Ramos (cell line): Measurements from ENCODE around the gene KLHL25.

Experiments
- in situ Hi-C: fragments of 300-500 bp; cut with MboI; formaldehyde crosslinking; loops from one replicate; pipeline ENCODE4 v1.14.3; 2022; ENCODE audit warnings: low sequenced_read_pairs; ENCODE audit not compliant: unreplicated experiment

Gene KLHL25

GRCh38 chr15:85779249-85779648, 15.5 kb downstream of the KLHL25 start:
- in situ Hi-C loops: no loop called here

GRCh38 chr15:85778107-85778776, 16.5 kb downstream of the KLHL25 start:
- in situ Hi-C loops: no loop called here

GRCh38 chr15:85777250-85778106, 17.2 kb downstream of the KLHL25 start:
- in situ Hi-C loops: no loop called here

- in situ Hi-C loops: no loop called here
These were observed 20.8 kb downstream of the KLHL25 start for GRCh38 chr15:85773970-85774369.

GRCh38 chr15:85773249-85773648, 21.5 kb downstream of the KLHL25 start:
- in situ Hi-C loops: no loop called here

- in situ Hi-C loops: no loop called here
These were observed 22.1 kb downstream of the KLHL25 start for GRCh38 chr15:85772668-85773067.

GRCh38 chr15:85771781-85772445, 22.8 kb downstream of the KLHL25 start:
- in situ Hi-C loops: no loop called here

- in situ Hi-C loops: no loop called here
These were observed 23.5 kb downstream of the KLHL25 start for GRCh38 chr15:85771271-85771670.

GRCh38 chr15:85770096-85771041, 24.4 kb downstream of the KLHL25 start:
- in situ Hi-C loops: no loop called here

- in situ Hi-C loops: no loop called here
These were observed 25.4 kb downstream of the KLHL25 start for GRCh38 chr15:85769182-85769900.

GRCh38 chr15:85768595-85769168, 26.0 kb downstream of the KLHL25 start:
- in situ Hi-C loops: no loop called here

GRCh38 chr15:85767785-85768529, 26.8 kb downstream of the KLHL25 start:
- in situ Hi-C loops: no loop called here

GRCh38 chr15:85766001-85766831, 28.5 kb downstream of the KLHL25 start:
- in situ Hi-C loops: no loop called here

GRCh38 chr15:85764649-85765277, 30.0 kb downstream of the KLHL25 start:
- in situ Hi-C loops: no loop called here

GRCh38 chr15:85763673-85764633, 30.8 kb downstream of the KLHL25 start:
- in situ Hi-C loops: no loop called here

GRCh38 chr15:85763157-85763556, 31.6 kb downstream of the KLHL25 start:
- in situ Hi-C loops: no loop called here
